ELR (cell line): ENCODE measurements around the gene GSTK1.
"Not testable (repeated sequence)": the region's sequence is repeated elsewhere in the genome, so short reads cannot be mapped to it uniquely, and the experiment has no call there.

Experiments used
- DNase-seq: peaks from one replicate; pipeline ENCODE4 v3.0.0-alpha.2; 2015; ENCODE audit warnings: low read depth

Gene GSTK1

DNA sequence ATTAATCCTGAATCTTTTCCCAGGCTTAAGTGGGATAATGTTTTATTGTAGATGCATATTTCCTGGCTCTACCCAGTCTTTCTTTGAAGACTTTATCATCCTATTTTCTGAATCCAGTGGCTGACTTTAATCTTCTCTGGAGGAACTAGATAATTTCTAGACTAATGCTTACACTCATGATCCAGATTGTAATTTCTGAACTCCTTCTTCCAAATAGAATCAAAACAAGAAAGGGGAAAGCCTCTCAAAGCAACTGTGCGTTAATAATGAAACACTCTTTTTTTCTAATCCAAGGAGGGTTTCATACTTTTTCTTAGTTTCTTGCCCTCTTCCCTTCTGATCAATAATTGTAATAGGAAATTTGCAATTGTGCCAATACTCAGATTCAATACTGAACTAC is 8.0 kb downstream of the GSTK1 start:
- DNase-seq = no peak

DNA sequence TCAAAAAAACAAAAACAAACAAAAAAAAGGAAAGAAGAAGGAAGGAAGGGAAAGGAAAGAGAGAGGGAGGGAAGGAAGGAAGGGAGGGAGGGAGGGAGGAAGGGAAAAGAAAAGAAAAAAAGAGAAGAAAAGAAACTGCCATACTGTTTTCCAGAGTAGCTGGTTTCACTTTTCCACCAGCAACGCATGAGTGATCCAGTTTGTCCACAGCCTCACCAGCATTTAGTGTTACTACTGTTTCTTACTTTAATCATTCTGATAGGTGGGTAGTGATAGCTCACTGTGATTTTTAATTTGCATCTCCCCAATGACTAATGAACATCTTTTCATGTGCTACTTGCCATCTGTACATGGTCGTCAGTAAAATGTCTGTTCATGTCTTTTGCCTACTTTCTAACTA is 9.6 kb downstream of the GSTK1 start:
- no peak for DNase-seq

DNA sequence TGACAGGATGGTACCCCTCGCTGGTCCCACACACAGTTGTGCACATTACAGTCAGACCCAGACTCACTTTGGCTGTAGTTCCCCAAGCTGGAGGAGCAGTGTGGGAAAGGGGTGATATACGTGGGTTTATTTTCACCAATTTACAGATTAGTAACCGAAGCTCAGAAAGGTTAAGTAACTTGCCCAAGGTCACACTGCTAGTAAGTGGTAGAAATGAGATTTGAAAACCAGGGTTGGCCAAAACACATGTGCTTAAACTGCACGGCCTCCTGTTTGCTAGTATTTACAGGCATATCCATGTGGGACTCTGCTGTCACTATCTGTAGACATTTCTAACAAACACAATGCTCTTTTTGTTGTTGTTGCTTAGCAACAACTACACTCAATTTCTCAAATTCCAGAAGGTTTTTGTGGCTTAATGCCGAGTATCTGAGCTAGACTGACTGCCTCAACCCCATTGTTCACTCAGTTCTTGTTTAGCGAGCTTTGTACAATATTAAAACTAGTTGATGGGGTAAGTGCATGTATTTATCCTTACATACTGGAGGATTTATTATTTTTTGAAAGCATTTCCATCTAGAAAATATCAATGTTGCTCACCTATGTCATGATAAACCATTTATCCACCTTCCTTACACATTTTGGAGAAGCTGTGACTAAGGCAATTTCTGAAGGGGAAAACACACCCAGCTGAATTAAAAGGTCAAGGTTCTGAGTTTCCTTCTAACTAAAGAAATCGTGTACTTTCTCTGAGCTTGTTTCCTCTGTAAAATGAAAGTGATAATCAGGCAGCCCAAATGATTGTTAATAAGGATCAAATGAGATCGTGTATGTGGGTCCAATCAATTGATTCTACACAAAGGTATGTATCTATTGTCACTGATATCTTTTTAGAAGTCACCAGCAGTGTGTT is 16.2 kb downstream of the GSTK1 start:
- DNase-seq = peak; percentile 54

DNA sequence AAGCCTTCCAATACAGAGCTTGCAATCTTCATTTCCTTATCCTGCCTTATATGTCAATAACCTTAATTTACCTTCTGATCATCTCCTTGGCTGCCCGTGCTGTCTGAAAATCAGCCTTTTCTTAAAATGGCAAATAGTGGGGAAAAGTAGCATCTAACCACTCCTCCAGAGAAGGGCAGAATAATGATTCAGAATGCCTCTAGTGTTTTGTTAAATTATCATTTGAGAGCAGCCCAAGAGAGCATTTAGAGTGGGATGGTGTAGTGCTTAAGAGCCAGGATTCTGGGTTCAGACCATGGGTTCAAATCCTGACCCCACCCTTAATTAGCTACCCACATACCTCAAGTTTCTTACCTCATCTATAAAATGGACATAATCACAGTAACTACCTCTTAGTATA is 16.9 kb downstream of the GSTK1 start:
- DNase-seq = no peak

DNA sequence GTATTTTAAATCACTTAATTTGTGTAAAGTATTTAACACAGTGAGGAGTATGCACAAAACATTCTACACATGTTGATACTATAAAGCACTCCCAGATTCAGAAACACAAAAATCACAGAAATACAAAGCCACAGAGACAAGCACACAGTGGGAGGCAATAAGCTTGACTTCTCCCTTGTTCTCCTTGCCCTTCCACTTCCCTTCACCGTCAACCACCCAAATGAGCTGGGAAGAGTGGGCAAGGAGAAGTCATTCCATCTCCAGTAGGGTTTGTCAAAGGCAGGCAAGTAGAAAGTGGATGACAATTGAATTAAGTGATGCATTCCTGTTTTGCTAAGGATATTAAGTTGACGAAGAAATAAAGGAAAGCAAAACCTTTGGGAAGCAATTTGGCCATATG is 17.3 kb downstream of the GSTK1 start:
- DNase-seq = no peak

DNA sequence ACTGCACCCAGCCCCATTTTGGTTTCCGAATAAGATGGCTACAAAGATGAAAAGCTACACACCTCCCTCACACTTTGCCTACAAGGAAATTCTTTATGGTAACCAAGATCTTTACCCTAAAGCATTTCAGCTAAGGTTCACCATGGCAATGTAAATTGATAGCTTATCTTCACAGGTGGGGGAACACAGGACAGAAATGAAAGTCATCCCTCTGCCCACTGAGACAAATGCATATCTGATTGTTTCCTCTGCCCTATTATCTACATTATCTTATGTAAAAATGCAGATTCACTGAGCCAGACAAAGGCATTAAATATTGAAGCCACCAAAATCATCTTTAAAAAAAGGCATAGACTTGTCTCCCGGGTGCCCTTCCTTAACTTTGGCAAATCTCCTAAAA is 18.3 kb downstream of the GSTK1 start:
- no peak for DNase-seq

DNA sequence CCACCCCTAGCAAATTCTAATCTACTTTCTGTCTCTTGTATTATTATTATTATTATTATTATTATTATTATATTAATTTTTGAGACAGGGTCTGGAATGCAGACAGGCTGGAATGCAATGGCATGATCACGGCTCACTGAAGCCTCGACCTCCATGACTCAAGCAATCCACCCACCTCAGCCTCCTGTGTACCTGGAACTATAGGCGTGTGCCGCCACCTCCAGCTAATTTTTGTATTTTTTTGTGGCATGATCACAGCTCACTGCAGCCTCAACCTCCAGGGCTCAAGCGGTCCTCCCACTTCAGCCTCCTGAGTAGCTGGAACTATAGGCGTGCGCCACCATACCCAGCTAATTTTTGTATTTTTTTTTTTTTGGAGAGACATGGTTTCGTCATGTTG is 18.9 kb downstream of the GSTK1 start:
- no peak for DNase-seq

DNA sequence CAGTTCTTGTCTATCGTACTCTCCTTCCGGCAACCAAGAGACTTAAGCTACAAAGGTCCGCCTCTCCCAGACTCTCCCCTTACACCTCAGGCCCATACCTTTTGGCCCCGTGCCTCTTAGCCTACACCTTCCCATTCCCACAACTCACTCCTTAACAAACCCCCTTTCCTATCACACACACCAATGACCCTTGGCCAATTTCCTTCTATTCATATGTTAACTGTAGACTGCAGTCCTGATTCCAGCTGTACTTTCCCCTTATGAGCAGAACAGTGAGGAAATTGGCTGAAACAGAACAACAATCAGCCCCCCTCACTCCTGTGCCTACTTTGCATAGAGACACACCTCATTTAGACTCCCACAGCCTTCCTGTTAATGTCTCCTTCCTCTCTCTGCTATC is 20.1 kb downstream of the GSTK1 start:
- DNase-seq = no peak

DNA sequence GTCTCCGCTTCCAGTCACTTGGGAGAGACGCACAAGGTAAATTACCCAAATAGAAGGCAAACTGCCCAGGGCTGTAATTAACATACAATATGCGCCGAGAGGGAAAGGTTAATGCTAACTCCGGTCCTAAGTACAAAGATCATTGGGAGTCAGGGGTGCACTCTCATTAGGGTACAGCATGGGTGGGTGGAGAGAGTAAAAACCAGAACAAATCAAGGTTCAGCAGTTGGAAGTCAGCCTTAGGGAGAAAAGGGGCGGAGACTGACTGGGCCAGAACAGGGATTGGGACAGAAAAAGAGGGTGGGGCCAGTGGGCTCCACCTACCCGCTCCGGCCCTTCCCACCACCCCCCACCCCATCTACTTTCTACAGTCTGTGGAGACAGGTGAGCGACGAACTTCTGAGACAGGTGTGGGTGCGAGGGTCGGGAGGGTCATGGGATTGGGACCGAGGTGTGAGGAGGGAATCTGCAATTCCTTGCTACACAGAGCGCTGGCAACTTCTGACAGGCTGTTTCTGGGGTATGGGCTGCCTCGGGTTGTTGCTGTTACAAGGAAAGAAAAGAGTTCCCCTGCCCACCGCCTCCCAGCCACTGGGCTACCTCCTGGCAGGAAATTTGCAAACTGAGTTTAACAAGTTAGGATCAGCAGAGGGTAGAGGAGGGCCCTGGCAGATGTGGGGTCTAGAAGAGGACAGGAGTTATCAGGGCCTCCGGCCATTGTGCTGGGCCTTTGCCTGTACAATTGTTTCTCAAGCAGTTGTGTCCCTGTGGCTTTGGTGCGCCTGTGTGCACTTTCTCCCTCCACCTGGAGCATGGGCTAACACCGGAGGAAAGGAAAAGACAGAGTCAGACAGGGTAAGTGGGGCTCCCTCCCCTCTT is 21.6 kb downstream of the GSTK1 start, which contains the start of gene TMEM139:
TSS of gene TMEM139 (plus strand) at position 368 of the 879 bp plus-strand sequence. CDS start 1,000 bp downstream, outside the sequence.
- no peak for DNase-seq

DNA sequence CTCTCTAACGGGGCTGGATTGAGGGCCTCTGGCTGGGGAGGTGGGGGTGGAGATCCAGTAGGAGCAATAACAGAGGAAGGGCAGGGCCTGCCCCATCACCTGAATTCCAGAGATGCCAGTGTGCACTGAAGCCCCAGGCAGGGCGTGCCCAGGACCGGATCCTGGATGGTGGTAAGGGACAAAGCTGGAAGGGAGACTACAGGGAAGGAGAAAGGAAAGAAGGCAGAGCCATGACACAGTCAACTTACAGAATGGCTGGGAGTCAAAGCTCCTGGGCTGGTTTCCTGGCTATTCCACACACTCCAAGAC is 22.2 kb downstream of the GSTK1 start:
- DNase-seq = no peak

DNA sequence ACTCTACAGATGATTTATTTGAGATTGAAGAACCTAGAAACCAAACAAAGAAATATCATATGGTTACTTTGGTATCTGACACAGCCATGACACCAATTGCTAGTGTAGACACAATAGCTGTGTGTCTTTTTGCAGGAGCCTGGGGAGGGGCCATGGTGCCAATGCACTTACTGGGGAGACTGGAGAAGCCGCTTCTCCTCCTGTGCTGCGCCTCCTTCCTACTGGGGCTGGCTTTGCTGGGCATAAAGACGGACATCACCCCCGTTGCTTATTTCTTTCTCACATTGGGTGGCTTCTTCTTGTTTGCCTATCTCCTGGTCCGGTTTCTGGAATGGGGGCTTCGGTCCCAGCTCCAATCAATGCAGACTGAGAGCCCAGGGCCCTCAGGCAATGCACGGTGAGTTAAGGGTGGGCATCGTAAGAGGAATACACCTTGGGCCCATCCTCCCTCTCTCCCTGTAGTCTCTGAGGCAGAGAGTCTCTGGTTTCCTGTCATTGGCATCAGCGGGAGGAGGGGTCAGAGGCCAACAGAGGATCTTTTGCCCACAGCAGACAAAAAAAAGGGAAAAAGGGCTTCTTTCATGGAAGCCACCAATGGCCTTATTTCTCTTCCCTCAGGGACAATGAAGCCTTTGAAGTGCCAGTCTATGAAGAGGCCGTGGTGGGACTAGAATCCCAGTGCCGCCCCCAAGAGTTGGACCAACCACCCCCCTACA is 22.7 kb downstream of the GSTK1 start:
- DNase-seq = no peak

DNA sequence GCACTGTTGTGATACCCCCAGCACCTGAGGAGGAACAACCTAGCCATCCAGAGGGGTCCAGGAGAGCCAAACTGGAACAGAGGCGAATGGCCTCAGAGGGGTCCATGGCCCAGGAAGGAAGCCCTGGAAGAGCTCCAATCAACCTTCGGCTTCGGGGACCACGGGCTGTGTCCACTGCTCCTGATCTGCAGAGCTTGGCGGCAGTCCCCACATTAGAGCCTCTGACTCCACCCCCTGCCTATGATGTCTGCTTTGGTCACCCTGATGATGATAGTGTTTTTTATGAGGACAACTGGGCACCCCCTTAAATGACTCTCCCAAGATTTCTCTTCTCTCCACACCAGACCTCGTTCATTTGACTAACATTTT is 23.3 kb downstream of the GSTK1 start:
- no peak for DNase-seq

DNA sequence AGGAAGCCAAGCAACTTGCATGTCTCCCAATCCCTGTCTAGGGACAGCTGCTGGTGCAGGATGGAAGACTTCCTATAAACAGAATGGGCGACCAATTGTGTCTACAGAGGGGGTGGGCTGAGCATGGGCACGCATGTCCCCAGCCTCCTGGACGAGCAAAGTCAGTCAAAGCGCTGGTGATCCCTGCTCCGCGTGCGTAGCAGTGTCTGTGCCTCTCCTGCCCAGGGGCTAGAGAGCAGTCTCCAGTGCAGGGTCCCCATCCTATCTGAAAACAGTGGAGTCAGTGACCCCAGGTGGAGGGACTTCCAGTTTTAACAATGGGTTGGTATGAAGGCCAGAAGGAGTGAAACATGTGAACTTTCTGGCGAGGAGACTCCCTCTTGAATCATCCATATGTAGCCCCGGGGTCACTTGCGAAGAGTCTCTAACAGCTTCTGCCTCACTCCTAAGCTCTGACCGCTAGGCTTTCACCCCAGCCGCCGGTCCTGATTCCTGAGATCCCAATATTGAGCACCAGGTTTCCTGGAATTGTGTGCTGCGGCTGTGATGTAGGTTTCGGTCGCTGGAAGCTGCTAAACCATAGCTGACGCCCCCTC is 24.2 kb downstream of the GSTK1 start:
- no peak for DNase-seq

DNA sequence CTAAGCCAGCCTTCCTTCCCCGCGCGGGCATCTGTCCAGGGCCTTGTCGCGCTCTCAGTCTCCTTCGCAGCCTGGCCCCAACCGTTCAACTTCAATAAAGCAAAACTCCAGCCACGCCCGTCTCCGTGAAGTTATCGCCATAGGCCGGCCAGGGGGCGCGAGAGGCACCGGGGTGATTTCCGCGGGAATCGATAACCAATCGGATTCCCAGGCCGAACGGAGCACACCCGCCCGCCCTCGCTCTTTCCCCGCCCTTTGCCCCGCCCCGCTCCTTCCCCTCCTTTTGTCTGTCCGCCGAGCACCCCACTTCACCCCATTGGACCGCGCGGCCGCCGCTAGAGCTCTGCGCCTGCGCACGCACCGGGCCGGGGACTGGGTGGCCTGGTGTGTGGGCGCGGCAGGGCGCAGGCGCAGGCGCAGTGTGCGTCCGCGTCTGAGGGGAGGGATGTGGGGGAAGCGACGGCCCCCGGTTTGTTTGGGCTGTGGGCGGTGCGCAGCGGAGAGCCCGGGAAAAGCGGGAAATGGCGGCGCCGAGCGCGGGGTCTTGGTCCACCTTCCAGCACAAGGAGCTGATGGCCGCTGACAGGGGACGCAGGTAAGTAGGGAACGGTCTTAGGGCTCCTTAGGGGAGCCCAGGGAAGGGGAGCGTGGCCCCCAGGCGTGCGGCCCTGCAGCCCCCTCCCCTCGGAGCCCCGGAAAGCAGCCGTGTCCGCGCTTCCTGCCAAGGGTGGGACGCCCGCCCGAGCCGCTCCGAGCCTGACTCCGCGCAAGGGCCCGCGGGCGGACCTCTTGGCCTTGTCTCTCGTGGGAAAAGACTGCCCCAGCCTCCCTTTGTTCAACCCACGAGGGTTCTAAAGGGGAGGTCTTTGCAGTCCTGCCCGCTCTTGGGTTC is 24.9 kb downstream of the GSTK1 start, which contains the start of gene CASP2:
TSS of gene CASP2 (plus strand) at position 417 of the 892 bp plus-strand sequence. CDS start at position 522, 105 bp downstream.
- DNase-seq = peak; percentile 92

DNA sequence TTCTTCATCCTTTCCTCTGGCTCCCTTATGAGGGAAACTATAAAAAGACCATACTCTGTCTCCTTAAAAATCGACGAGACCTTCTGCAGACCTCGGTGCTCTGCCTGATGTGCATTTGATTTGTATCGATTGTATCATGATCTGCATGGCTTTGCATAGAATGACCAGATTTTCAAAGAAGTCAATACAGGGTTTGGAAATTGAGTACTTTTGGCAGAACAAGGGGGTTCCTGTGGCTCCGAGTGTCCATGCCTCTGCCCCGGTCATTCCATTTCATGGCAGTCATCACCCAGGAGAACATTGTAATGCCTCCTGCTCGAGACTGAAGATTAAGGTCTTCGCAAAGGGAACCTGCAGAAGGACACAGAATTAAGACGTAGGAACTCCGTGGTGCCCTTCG is 25.6 kb downstream of the GSTK1 start:
- DNase-seq = peak; percentile 45

DNA sequence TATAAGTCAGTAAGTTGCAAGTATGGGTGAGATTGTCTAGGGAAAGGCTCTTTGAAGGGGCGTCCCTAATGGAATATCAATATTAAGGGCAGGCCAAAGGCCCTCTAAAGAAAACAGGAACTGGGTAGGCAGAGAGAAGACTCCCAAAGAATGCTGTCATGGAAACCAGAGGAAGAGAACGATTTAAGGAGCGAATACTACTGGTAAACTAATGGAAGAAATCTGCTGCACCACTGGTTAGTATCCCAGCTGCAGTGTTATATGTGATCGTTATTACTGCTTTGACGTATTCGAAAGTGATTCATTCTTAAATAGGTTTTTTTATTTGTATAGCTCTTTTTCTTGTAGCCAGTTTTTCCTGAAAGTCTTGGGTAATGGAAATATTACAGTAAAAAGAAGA is 26.2 kb downstream of the GSTK1 start:
- peak; percentile 12 for DNase-seq

DNA sequence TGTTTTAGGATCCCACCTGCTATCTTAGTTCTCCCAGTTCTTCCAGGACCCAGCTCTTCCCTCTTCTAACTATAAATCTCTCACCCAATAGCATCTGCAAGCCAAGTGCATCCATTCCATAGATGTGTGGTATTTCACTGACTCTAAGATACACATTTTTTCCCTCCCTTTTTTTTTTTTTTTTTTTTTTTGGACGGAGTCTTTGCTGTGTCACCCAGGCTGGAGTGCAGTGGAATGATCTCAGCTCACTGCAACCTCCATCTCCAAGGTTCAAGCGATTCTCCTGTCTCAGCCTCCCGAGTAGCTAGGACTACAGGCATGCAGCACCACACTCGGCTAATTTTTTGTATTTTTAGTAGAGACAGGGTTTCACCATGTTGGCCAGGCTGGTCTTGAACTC is 26.6 kb downstream of the GSTK1 start:
- not testable (repeated sequence) for DNase-seq

DNA sequence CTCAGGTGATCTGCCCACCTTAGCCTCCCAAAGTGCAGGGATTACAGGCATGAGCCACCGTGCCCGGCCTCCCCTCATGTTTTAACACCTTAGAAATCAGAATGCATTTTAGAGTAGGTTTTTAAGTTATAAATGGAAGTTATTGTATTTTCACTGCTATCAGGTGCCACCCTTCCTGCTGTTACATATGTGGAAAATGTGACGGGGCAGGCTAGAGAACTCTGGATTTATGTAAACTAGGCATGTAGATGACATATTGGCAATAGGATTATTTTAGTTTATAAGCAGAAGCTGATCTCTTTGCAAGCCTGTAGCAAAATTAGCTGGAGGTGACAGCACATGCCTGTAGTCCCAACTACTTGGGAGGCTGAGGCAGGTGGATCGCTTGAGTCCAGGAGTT is 27.1 kb downstream of the GSTK1 start:
- DNase-seq = no peak

DNA sequence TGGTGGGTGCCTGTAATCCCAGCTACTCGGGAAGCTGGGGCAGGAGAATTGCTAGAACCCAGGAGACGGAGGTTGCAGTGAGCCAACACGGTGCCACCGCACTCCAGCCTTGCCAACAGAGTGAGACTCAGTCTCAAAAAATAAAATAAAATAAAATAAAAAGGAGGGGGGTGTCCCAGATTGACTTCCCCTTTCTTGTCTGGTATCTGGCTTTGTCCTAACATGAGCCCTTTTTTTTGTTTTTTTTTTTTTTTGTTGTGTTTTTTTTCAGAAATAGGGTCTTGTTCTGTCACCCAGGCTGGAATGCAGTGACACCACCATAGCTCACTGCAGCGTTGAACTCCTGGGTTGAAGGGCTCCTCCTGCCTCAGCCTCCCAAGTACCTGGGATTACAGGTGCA is 29.6 kb downstream of the GSTK1 start:
- no peak for DNase-seq

DNA sequence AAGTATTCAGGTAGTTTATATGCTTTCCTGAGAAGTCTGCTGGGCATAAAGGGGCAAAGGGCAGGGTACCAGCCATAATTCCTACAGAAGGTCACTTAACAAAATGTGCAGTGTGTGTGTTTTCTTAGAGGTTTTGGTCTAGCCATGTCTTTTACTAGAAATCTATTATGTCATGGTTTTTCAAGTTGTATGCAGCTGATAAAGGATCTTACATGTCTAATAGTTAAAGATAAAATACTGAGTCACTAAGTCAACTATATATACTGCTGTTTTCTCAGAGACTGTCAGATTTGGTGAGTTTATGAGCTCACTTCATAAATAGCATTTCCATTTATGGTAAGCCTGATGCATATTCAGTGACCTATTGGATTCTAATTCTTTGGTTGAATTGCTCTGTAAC is 32.6 kb downstream of the GSTK1 start:
- no peak for DNase-seq

DNA sequence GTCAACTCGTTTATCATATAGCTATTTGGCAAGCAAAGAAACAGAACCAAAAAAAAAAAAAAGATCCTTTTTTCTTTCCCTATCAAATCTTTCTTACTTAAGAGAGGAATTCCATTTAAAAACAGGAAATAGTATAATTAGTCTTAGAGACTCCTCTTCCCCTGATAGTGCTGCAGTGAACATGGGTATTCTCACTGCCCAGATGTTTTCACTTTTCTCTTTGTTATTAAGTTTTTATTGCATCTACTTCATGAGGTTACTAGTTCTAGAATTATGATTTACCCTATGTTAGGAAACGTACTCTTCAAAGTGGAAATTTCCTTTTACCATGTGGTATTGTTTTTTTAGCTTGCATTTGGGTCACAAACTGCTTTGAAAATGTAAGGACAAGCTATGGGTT is 33.4 kb downstream of the GSTK1 start:
- no peak for DNase-seq
